NCI-H226 (cell line): ENCODE data around the gene GAS2L1.
A peak's percentile ranks its signal among the peaks of the same experiment; 100 is the strongest.
"Not testable (repeated sequence)": the region's sequence is repeated elsewhere in the genome, so short reads cannot be mapped to it uniquely, and the experiment has no call there.

Source experiments
- DNase-seq: peaks from one replicate; pipeline ENCODE4 v3.0.0-alpha.2; 2015

The GAS2L1 gene

GRCh38 chr22:29344137-29344536 lies 37.7 kb downstream of the GAS2L1 start:
- DNase-seq: peak; percentile 86

DNA sequence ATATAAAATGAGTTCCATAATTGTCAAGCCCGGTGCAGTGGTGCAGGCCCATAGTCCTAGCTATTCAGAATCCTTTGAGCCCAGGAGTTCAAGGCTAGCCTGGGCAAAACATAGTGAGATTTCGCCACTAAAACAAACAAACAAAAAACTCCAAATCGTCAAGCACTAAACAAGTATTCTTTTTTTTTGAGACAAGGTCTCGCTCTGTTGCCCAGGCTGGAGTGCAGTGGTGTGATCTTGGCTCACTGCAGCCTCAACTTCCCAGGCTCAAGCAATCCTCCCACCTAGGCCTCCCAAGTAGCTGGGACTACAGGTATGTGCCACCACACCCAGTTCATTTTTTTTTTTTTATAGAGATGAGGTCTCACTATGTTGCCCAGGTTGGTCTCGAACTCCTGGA lies 38.4 kb downstream of the GAS2L1 start:
- not testable (repeated sequence) for DNase-seq

GRCh38 chr22:29345932-29346331 lies 39.5 kb downstream of the GAS2L1 start:
- DNase-seq: no peak

- DNase-seq: no peak
Observed at GRCh38 chr22:29346659-29347058, 40.2 kb downstream of the GAS2L1 start.

DNA sequence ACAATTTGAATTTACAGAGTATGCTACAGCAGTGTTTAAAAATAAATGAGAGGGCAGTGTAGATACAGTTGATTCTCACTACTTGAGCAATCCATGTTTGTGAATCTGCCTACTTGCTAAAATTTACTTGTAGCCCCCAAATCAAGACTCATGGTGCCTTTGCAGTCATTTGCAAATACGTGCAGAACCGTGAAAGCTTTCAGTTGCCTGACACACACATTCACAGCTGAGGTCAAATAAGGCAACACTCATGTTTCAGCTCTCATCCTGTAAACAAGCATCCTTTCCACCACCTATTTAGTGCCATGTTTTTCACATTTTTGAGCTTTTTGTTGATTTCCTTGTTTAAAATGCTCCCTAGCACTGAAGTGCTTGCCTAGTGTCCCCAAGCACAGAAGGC lies 41.6 kb downstream of the GAS2L1 start:
- no peak for DNase-seq

DNA sequence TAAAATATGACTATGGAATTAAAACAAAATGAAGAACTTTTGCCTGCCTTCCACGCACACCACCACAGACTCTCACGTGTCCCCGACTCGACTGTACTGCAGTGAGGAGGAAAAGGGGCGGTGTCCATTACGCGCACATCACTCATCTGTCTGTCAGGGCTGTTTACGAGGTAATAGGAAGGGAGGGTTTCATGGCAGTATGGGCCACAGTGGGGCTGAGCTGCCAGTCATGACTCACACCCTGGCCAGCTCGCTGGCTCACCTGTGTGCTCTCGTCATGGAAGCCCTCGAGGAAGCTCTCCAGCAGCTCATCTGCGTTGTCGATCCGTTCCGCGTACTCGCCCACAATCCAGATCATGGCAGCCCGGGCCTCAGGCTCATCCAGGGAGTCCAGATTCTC lies 42.5 kb downstream of the GAS2L1 start:
- DNase-seq: no peak

GRCh38 chr22:29351042-29351441 lies 44.6 kb downstream of the GAS2L1 start:
- DNase-seq: no peak

GRCh38 chr22:29351891-29352290 lies 45.4 kb downstream of the GAS2L1 start:
- DNase-seq: no peak

- DNase-seq: no peak
Observed at GRCh38 chr22:29352778-29353177, 46.3 kb downstream of the GAS2L1 start.

DNA sequence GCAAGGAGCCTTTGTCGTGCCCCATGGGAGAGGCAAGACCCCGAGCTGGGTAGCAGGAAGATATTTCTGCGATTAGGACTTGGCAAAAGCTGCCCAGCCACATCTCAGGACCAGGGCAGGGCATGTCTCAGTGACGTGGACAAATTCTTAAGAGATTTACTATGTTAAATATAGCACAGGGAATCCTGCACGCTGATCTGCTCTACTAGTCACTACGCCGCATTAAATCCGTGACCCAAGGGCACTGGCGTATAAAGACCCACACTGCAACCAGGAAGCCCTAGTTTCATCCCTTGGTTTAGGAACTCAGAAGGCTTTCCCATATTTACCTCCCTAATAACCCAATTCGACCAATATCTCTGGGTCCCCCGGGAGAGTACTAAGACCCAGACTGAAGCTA lies 46.8 kb downstream of the GAS2L1 start:
- DNase-seq: no peak

DNA sequence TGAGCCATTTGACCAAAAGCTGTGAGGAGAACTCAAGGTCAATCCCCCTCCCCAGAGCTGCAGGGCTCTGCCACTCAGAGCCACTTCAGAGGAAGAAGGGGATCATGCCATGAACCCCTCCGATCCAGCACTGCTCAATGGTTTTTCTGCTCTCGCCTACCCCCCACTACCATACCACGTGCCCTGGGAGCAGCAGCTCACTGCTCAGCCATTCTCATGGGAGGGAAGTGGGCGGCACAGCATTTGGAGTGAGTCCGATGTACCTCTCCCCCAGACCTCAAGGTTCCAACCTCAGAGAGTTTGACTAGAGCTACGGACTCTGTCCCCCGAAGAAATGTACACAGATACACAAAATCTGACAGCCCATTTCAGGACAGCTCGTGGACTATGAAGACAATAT lies 47.4 kb downstream of the GAS2L1 start:
- DNase-seq: no peak

GRCh38 chr22:29357193-29357890 lies 50.9 kb downstream of the GAS2L1 start:
- DNase-seq: not testable (repeated sequence)

DNA sequence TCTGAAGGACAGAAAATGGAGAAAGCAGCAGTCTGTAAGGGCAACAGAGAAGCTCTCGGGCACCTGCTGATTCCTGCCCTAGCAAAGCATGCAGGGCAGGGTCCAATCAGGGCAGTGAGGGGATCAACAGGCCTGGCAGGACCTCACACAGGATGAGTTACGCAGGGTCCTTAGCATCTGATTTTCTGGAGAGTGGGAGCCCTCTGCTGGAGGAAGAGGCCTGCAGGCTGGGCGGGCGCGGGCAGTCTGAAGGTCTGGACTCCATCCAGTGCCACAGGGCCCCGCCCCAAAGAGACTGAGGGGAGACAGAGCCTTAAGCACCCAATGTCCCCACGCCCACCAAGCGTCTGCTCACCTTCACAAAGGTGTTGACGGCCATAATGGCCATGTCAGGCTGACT lies 53.0 kb downstream of the GAS2L1 start:
- DNase-seq: no peak
